Measurements from ENCODE around the gene S100A12. TPM values are rescaled to one million over a fixed set of nuclear protein-coding genes. Genes with fewer than 3 reads are reported as not detected.

The S100A12 gene
- total RNA-seq, 1 experiment from 2014 or later = not detected

GRCh38 chr1:153354515-153355193, 20.8 kb downstream of the S100A12 start:
- Mint-ChIP-seq H3K36me3 (ENCODE audit: insufficient read depth in 1 of 3, low read depth in 3 of 3) (no peaks in the 10 kb centered on the region), H3K4me1 (no peaks in the 10 kb centered on the region), H3K4me3 (no peak overlapping the region), H3K9me3 (peaks cover 0 to 4% of the 10 kb centered on the region in 2 experiments; a peak in 2 of 5 replicates), H3K27ac (no peak overlapping the region), H3K27me3 (ENCODE audit: low read depth) (peaks cover 9% of the 10 kb centered on the region)
- Histone ChIP-seq H2BK12ac (ENCODE audit: insufficient read length, low read depth, low read length) (no peak overlapping the region), H3K23ac (ENCODE audit: insufficient read length, low read depth, low read length) (no peak overlapping the region), H2BK5ac (ENCODE audit: insufficient read length, low read length) (no peak overlapping the region), H4K20me1 (ENCODE audit: control insufficient read depth, insufficient read depth, insufficient read length) (no peaks in the 10 kb centered on the region), H2BK20ac (ENCODE audit: low read depth, low read length, poor library complexity, severe bottlenecking) (no peak overlapping the region), H3K79me2 (ENCODE audit: insufficient read depth, low read length) (no peaks in the 10 kb centered on the region), H2BK15ac (ENCODE audit: low read depth, low read length) (no peak overlapping the region), H3K56ac (ENCODE audit: insufficient read length, low read depth, low read length) (no peak overlapping the region), H3K23me2 (ENCODE audit: insufficient read length, low read depth, low read length, poor library complexity, severe bottlenecking) (no peaks in the 10 kb centered on the region), H4K8ac (replicated peaks; ENCODE audit: insufficient read length, low read depth, low read length) (no peak overlapping the region), H2AFZ (ENCODE audit: low read length) (no peak overlapping the region), H3K4me1 (ENCODE audit: insufficient read depth, low read length) (no peaks in the 10 kb centered on the region), H3K18ac (ENCODE audit: insufficient read length, low read depth, low read length) (no peak overlapping the region), H4K91ac (ENCODE audit: insufficient read length, low read depth, low read length) (no peak overlapping the region), H2AK5ac (ENCODE audit: insufficient read length, low read length) (no peak overlapping the region), H3K9me3 (ENCODE audit: control insufficient read depth, low read depth, low read length) (no peaks in the 10 kb centered on the region), H3K4me2 (ENCODE audit: insufficient read depth, insufficient read length, low read length) (no peak overlapping the region), H3T11ph (ENCODE audit: low read length) (no peak overlapping the region), H3K9ac (ENCODE audit: extremely low read depth, insufficient read length, low read length) (no peak overlapping the region), H3K27ac (ENCODE audit: insufficient read length, low read depth, low read length) (no peak overlapping the region), H3K27me3 (ENCODE audit: insufficient read depth, low read length) (no peaks in the 10 kb centered on the region), H3K4ac (ENCODE audit: low read depth, low read length) (no peak overlapping the region), H4K5ac (ENCODE audit: insufficient read length, low read depth, low read length) (peak overlapping the region; percentile 28), H2BK120ac (ENCODE audit: low read depth, low read length, poor library complexity, severe bottlenecking) (no peak overlapping the region), H3K14ac (ENCODE audit: insufficient read depth, low read length) (no peak overlapping the region), H3K79me1 (ENCODE audit: insufficient read depth, low read depth, low read length, poor library complexity, severe bottlenecking) (no peaks in the 10 kb centered on the region)
- WGBS (ENCODE audit: extremely low coverage, insufficient read length, low lambda C conversion rate) = no CpG with 5 or more reads among the region's 8 CpGs
- TF ChIP-seq, protein P1, sequence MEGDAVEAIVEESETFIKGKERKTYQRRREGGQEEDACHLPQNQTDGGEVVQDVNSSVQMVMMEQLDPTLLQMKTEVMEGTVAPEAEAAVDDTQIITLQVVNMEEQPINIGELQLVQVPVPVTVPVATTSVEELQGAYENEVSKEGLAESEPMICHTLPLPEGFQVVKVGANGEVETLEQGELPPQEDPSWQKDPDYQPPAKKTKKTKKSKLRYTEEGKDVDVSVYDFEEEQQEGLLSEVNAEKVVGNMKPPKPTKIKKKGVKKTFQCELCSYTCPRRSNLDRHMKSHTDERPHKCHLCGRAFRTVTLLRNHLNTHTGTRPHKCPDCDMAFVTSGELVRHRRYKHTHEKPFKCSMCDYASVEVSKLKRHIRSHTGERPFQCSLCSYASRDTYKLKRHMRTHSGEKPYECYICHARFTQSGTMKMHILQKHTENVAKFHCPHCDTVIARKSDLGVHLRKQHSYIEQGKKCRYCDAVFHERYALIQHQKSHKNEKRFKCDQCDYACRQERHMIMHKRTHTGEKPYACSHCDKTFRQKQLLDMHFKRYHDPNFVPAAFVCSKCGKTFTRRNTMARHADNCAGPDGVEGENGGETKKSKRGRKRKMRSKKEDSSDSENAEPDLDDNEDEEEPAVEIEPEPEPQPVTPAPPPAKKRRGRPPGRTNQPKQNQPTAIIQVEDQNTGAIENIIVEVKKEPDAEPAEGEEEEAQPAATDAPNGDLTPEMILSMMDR (conservative IDR thresholded peaks at IDR 0.05) = 0 out of 3 replicates have a peak, but pooled peaks have one; percentile 11
- DNase-seq = no peak

All from H9 (cell line).